GM18508 (cell line): Measurements from ENCODE around the gene PRSS57.
"Not testable (repeated sequence)": the region's sequence is repeated elsewhere in the genome, so short reads cannot be mapped to it uniquely, and the experiment has no call there.

Source experiments
- ATAC-seq: cut with Tn5 transposase; IDR thresholded peaks from one replicate; pipeline ENCODE4 v1.9.1; 2021; ENCODE audit warnings: moderate number of reproducible peaks; ENCODE audit not compliant: insufficient read depth, unreplicated experiment

Gene PRSS57

GRCh38 chr19:676007-676338 lies 19.3 kb downstream of the PRSS57 start:
- ATAC-seq: no peak

GRCh38 chr19:674282-675151 lies 20.7 kb downstream of the PRSS57 start:
- ATAC-seq: no peak

GRCh38 chr19:670609-671075 lies 24.6 kb downstream of the PRSS57 start:
- no peak for ATAC-seq

GRCh38 chr19:668675-669434 lies 26.4 kb downstream of the PRSS57 start:
- ATAC-seq: not testable (repeated sequence)

GRCh38 chr19:666985-667573 lies 28.2 kb downstream of the PRSS57 start:
- not testable (repeated sequence) for ATAC-seq

- no peak for ATAC-seq
These were observed 30.3 kb downstream of the PRSS57 start for GRCh38 chr19:664913-665443.

GRCh38 chr19:663682-664117 lies 31.6 kb downstream of the PRSS57 start:
- ATAC-seq: no peak

GRCh38 chr19:662962-663681 lies 32.1 kb downstream of the PRSS57 start, which contains the start of gene RNF126:
RNF126 (minus strand) TSS chr19:663214; CDS start chr19:663121, 93 bp downstream.
- ATAC-seq: no peak

- ATAC-seq: no peak
These were observed 32.9 kb downstream of the PRSS57 start for GRCh38 chr19:662207-662961.

- ATAC-seq: no peak
These were observed 33.6 kb downstream of the PRSS57 start for GRCh38 chr19:661427-662196.

- ATAC-seq: no peak
These were observed 34.3 kb downstream of the PRSS57 start for GRCh38 chr19:660793-661426.

- ATAC-seq: no peak
These were observed 36.1 kb downstream of the PRSS57 start for GRCh38 chr19:658916-659839.

- ATAC-seq: no peak
These were observed 37.0 kb downstream of the PRSS57 start for GRCh38 chr19:658059-658839.

- no peak for ATAC-seq
These were observed 37.6 kb downstream of the PRSS57 start for GRCh38 chr19:657611-658010.

- ATAC-seq: no peak
These were observed 38.3 kb downstream of the PRSS57 start for GRCh38 chr19:656751-657559.

GRCh38 chr19:655691-656090 lies 39.6 kb downstream of the PRSS57 start:
- ATAC-seq: no peak
